ENCODE measurements around the gene EFNB3. TPM values are rescaled to one million over a fixed set of nuclear protein-coding genes. Genes with fewer than 3 reads are reported as not detected.

Gene EFNB3
- total and polyA plus RNA-seq, 2 of the 8 experiments (the other 6 are each of a cell fraction or from before 2014, with no cell fraction given) = 15.0 to 27.3 TPM

GRCh38 chr17:7714721-7715594 lies 10.0 kb downstream of the EFNB3 start:
- Histone ChIP-seq H4K91ac (replicated peaks; ENCODE audit: insufficient read length, low read length) (no peak overlapping the region), H3K18ac (ENCODE audit: extremely low read depth, low read length) (no peak overlapping the region), H3K23ac (ENCODE audit: insufficient read length) (no peak overlapping the region), H2BK120ac (replicated peaks; ENCODE audit: low read depth, low read length) (no peak overlapping the region), H3K79me1 (ENCODE audit: low read depth, low read length) (no peaks in the 10 kb centered on the region; the same call in 1 of the 2 replicates), H2BK15ac (ENCODE audit: low read length) (peak overlapping the region; percentile 12; the same call in 1 of the 2 replicates), H4K8ac (ENCODE audit: extremely low read depth, insufficient read depth, low read length) (no peak overlapping the region), H4K20me1 (replicated peaks in 1 of 2; ENCODE audit: control insufficient read depth in 1 of 2, insufficient read depth in 2 of 2, low read length in 2 of 2) (no peaks in the 10 kb centered on the region), H3K4ac (replicated peaks; ENCODE audit: insufficient read length, low read depth, low read length) (no peak overlapping the region), H2BK20ac (ENCODE audit: low read length) (no peak overlapping the region), H3K27me3 (replicated peaks in 1 of 4; ENCODE audit: control insufficient read depth in 3 of 4, extremely low read depth in 1 of 4, insufficient read depth in 3 of 4, low read length in 3 of 4) (peaks cover 0 to 21% (median 7%) of the 10 kb centered on the region in 4 experiments; a peak in 3 of 7 replicates), H2BK12ac (ENCODE audit: low read depth, low read length) (no peak overlapping the region), H3K14ac (ENCODE audit: insufficient read length) (no peak overlapping the region), H3K9ac (replicated peaks in 1 of 4; ENCODE audit: extremely low read depth in 1 of 4, low read depth in 3 of 4, low read length in 3 of 4) (no peak overlapping the region), H3K9me3 (ENCODE audit: insufficient read depth in 2 of 2, low read depth in 1 of 2, low read length in 1 of 2) (no peaks in the 10 kb centered on the region), H2AFZ (ENCODE audit: low read length) (no peak overlapping the region), H2AK5ac (ENCODE audit: low read depth, low read length) (no peak overlapping the region), H3K4me2 (ENCODE audit: insufficient read depth in 1 of 2, low read depth in 2 of 2, low read length in 2 of 2) (no peak overlapping the region), H2BK5ac (ENCODE audit: low read depth, low read length) (no peak overlapping the region), H3K4me1 (replicated peaks in 1 of 4; ENCODE audit: control insufficient read depth in 3 of 4, insufficient read depth in 4 of 4, low read length in 3 of 4) (peaks cover 6 to 27% (median 18%) of the 10 kb centered on the region in 4 experiments), H3K56ac (replicated peaks; ENCODE audit: insufficient read length, low read depth, low read length) (no peak overlapping the region), H3K27ac (ENCODE audit: low read depth, low read length) (no peak overlapping the region), H3K23me2 (ENCODE audit: low read depth, low read length) (peaks cover 9% of the 10 kb centered on the region), H3K4me3 (ENCODE audit: extremely low read depth in 1 of 4, insufficient read depth in 2 of 4, low read depth in 3 of 4, low read length in 4 of 4) (no peak overlapping the region), H3K36me3 (ENCODE audit: control insufficient read depth in 2 of 4, insufficient read depth in 4 of 4, low read length in 3 of 4) (no peaks in the 10 kb centered on the region), H3K79me2 (ENCODE audit: control insufficient read depth in 1 of 2, insufficient read depth in 2 of 2, low read length in 2 of 2) (no peaks in the 10 kb centered on the region), H4K5ac (ENCODE audit: insufficient read length, low read depth, low read length) (no peak overlapping the region)
- ChIA-PET POLR2A (ENCODE audit: partially characterized antibody) (interaction anchor here (1.0 to 8.8 kb wide), 3 partner anchors 10 to 130 kb away, joined by 3 to 88 read pairs (median 15); partner anchors contain the start of genes EFNB3, TP53 and WRAP53), CTCF (ENCODE audit: partially characterized antibody) (interaction anchor here (0.6 to 10.1 kb wide), 6 partner anchors 7 to 154 kb away, joined by 3 to 86 read pairs (median 26); partner anchors contain the start of genes EFNB3, SENP3, SHBG and TP53)
- DNase-seq (ENCODE audit: low read depth in 1 of 2, low spot score in 2 of 2) (no peak), FAIRE-seq (no peak)
- WGBS, 2 experiments (ENCODE audit: extremely low coverage in 1 of 2, insufficient coverage in 1 of 2, insufficient read length in 1 of 2, insufficient replicate concordance in 2 of 2, low coverage in 1 of 2, low lambda C conversion rate in 2 of 2, missing lambda C conversion rate in 1 of 2) = 87% methylated on average over 10 of the region's 10 CpGs; no CpG with 5 or more reads in 1 of the 2 experiments
- TF ChIP-seq EGR1 (IDR thresholded peaks at IDR 0.05; ENCODE audit: borderline replicate concordance, low read depth, low read length) (no peak), TEAD4 (IDR thresholded peaks at IDR 0.05; ENCODE audit: low read depth, low read length) (no peak), ATF3 (IDR thresholded peaks at IDR 0.05; ENCODE audit: insufficient read depth, low read depth, low read length) (no peak), SP1 (IDR thresholded peaks at IDR 0.05; ENCODE audit: low read depth, low read length) (no peak), E2F6 (IDR thresholded peaks at IDR 0.05) (no peak), SAP30 (IDR thresholded peaks at IDR 0.05; ENCODE audit: insufficient read depth, insufficient replicate concordance, low read length) (no peak), SIRT6 (IDR thresholded peaks at IDR 0.05; ENCODE audit: low read length) (no peak), SP2 (IDR thresholded peaks at IDR 0.05; ENCODE audit: low read length) (no peak), CREB1 (IDR thresholded peaks at IDR 0.05) (no peak), CHD1 (IDR thresholded peaks at IDR 0.05; ENCODE audit: low read depth, low read length) (no peak), HDAC6 (IDR thresholded peaks at IDR 0.05; ENCODE audit: low read depth, low read length) (no peak)

Measured in H1 (cell line).